ENCODE measurements around the gene NALCN. TPM values are rescaled to one million over a fixed set of nuclear protein-coding genes. Genes with fewer than 3 reads are reported as not detected.

NALCN gene
- total and polyA plus RNA-seq, 2 donors = 0.28 to 0.48 TPM

DNA sequence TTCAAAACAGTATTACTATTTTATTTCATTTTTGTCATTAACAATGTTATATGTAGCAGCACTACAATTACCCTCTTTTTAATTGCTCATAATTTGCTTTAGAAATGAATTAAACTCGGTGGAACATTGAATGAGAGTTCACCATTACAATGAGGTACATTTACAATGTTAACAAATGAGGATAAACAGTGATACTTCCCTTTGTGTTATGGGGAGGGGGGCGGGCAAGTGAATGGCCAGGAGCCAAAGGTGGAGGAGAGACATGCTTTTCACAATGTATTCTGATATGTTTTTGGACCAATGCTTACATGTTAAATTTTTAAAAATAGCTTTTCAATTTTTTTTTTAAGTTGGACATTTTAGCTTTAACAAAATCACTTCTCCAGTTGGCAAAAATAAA, 34.2 kb downstream of the NALCN start:
- no peaks in the 10 kb centered on the region for H3K4me1 ChIP-seq (ENCODE audit: control insufficient read depth in 2 of 2, insufficient read depth in 2 of 2, low read length in 2 of 2)
- H3K27me3 ChIP-seq (ENCODE audit: control insufficient read depth in 2 of 2, insufficient read depth in 1 of 2, low read length in 1 of 2) = no peaks in the 10 kb centered on the region

DNA sequence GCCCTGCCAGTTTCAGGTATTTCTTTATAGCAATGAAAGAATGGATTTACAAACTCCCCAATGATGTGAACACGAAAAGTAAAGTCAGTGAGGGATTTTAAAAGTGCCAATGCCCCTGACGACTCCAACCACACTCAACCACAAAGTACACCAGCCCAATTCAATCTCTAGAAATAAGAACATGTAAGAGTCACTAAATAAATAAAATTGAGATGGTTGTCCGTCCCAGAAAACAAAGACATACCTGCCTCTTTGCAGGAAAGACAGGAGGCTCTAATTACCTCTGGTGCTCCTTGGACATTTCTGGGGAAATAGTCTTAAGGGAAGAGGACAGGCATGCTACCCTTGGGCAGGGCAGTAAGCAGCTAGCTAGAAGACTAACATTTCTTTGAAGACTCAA, 55.8 kb downstream of the NALCN start:
- H3K4me1 ChIP-seq (ENCODE audit: control insufficient read depth in 2 of 2, insufficient read depth in 2 of 2, low read length in 2 of 2) = no peaks in the 10 kb centered on the region
- H3K27me3 ChIP-seq (ENCODE audit: control insufficient read depth in 2 of 2, insufficient read depth in 1 of 2, low read length in 1 of 2) = no peaks in the 10 kb centered on the region
- H3K27ac ChIP-seq (ENCODE audit: low read depth in 1 of 2, low read length in 1 of 2) = no peak overlapping the region
- no peak overlapping the region for H3K4me3 ChIP-seq (ENCODE audit: low read length in 2 of 2)
- WGBS = 79% methylated on average over 3 of the region's 3 CpGs
- no peaks in the 10 kb centered on the region for H3K36me3 ChIP-seq (ENCODE audit: control insufficient read depth in 2 of 2, insufficient read depth in 2 of 2, low read length in 1 of 2)
- DNase-seq (ENCODE audit: low read depth in 6 of 9, low spot score in 9 of 9) = no peak
- H3K9me3 ChIP-seq (ENCODE audit: control insufficient read depth in 2 of 2, insufficient read depth in 1 of 2, low read length in 1 of 2) = no peaks in the 10 kb centered on the region

More for the DNA sequence above, 34.2 kb downstream of the NALCN start:
- H3K4me3 ChIP-seq (ENCODE audit: low read length in 2 of 2) = no peak overlapping the region
- no peaks in the 10 kb centered on the region for H3K9me3 ChIP-seq (ENCODE audit: control insufficient read depth in 2 of 2, insufficient read depth in 1 of 2, low read length in 1 of 2)
- DNase-seq (ENCODE audit: low read depth in 6 of 9, low spot score in 9 of 9) = no peak
- WGBS = 36% methylated on average over 2 of the region's 2 CpGs
- H3K36me3 ChIP-seq (ENCODE audit: control insufficient read depth in 2 of 2, insufficient read depth in 2 of 2, low read length in 1 of 2) = no peaks in the 10 kb centered on the region
- H3K27ac ChIP-seq (ENCODE audit: low read depth in 1 of 2, low read length in 1 of 2) = no peak overlapping the region

DNA sequence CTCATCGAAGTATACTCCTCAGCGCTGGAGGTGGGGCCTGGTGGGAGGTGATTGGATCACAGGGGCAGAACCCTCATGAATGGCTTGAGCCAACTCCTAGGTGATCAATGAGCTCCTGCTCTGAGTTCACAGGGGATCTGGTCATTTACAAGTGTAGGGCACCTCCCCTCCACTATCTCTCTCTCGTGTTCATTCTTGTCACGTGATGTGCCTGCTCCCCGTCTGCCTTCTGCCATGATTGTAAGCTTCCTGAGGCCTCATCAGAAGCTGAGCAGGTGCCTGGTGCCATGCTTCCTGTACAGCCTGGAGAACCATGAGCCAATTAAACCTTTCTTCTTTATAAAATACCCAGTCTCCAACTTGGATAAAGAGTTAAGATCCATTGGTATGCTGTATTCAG, 61.4 kb downstream of the NALCN start:
- no peak overlapping the region for H3K4me3 ChIP-seq (ENCODE audit: low read length in 2 of 2)
- 93% methylated on average over 5 of the region's 5 CpGs for WGBS
- H3K27ac ChIP-seq (ENCODE audit: low read depth in 1 of 2, low read length in 1 of 2) = no peak overlapping the region
- H3K4me1 ChIP-seq (ENCODE audit: control insufficient read depth in 2 of 2, insufficient read depth in 2 of 2, low read length in 2 of 2) = no peaks in the 10 kb centered on the region
- no peak for DNase-seq (ENCODE audit: low read depth in 6 of 9, low spot score in 9 of 9)
- H3K27me3 ChIP-seq (ENCODE audit: control insufficient read depth in 2 of 2, insufficient read depth in 1 of 2, low read length in 1 of 2) = no peaks in the 10 kb centered on the region
- H3K36me3 ChIP-seq (ENCODE audit: control insufficient read depth in 2 of 2, insufficient read depth in 2 of 2, low read length in 1 of 2) = no peaks in the 10 kb centered on the region
- H3K9me3 ChIP-seq (ENCODE audit: control insufficient read depth in 2 of 2, insufficient read depth in 1 of 2, low read length in 1 of 2) = no peaks in the 10 kb centered on the region

DNA sequence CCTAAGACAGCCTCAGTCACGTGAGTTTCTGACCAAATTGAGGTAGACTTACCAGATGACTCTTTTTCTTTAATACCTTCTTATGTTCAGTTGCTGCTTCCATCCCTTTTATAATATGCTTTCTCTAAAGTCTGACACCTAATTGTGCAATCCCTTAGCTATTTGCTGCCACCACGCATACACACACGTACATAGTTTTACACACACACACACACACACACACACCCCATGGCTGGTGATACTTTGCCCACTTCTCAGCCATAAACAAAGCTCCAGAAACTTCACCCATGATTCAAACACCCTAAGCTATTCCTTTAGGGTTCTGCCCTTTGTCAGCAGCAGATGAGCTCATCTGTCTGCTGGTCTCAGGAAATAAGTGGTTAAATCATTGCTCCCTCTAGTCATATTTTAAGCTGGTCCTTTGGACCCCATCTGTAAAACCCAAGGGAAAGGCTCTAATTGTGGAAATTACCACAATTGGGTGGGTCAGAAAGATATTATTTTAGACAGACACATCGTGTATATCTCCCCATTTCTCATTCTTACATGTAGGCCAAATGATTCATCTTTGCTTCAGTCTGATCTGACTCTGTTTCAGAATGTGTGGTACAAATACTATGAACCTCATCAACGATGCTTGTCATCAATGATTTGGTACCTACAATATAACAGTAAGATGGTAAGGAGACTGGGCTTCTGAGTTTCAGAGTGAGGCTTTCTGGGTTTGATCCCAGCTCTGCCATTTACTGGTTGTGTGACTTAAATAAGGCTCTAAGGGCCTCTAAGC, 69.2 kb downstream of the NALCN start:
- H3K27me3 ChIP-seq (ENCODE audit: control insufficient read depth in 2 of 2, insufficient read depth in 1 of 2, low read length in 1 of 2) = no peaks in the 10 kb centered on the region
- 87% methylated on average over 5 of the region's 5 CpGs for WGBS

DNA sequence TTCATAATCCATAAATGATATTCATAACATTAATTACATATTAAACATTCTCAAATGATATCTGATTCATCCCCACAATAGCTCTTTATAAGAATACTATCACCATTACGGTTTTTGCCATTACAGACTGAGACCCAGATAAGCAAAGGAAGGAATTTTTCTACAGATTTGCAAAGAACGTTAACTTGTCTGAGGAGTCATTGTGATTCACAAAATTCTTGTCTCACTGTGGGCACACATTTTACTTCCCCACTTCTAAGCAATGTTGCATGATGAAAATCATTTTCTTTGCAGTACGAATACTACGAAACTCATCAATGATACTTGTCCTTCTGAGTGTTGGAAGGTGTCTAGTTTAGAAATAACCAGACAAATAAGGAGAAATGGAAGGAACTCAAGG, 70.1 kb downstream of the NALCN start:
- no peak for DNase-seq (ENCODE audit: low read depth in 6 of 9, low spot score in 9 of 9)
- whole genome bisulfite sequencing = 92% methylated on average over 4 of the region's 4 CpGs
- H3K4me3 ChIP-seq (ENCODE audit: low read length in 2 of 2) = no peak overlapping the region
- no peaks in the 10 kb centered on the region for H3K9me3 ChIP-seq (ENCODE audit: control insufficient read depth in 2 of 2, insufficient read depth in 1 of 2, low read length in 1 of 2)
- H3K36me3 ChIP-seq (ENCODE audit: control insufficient read depth in 2 of 2, insufficient read depth in 2 of 2, low read length in 1 of 2) = no peaks in the 10 kb centered on the region
- H3K27ac ChIP-seq (ENCODE audit: low read depth in 1 of 2, low read length in 1 of 2) = no peak overlapping the region
- H3K4me1 ChIP-seq (ENCODE audit: control insufficient read depth in 2 of 2, insufficient read depth in 2 of 2, low read length in 2 of 2) = no peaks in the 10 kb centered on the region
- H3K27me3 ChIP-seq (ENCODE audit: control insufficient read depth in 2 of 2, insufficient read depth in 1 of 2, low read length in 1 of 2) = no peaks in the 10 kb centered on the region

More for the DNA sequence above, 69.2 kb downstream of the NALCN start:
- no peak overlapping the region for H3K4me3 ChIP-seq (ENCODE audit: low read length in 2 of 2)
- H3K4me1 ChIP-seq (ENCODE audit: control insufficient read depth in 2 of 2, insufficient read depth in 2 of 2, low read length in 2 of 2) = no peaks in the 10 kb centered on the region
- DNase-seq (ENCODE audit: low read depth in 6 of 9, low spot score in 9 of 9) = no peak
- H3K27ac ChIP-seq (ENCODE audit: low read depth in 1 of 2, low read length in 1 of 2) = no peak overlapping the region
- no peaks in the 10 kb centered on the region for H3K36me3 ChIP-seq (ENCODE audit: control insufficient read depth in 2 of 2, insufficient read depth in 2 of 2, low read length in 1 of 2)
- no peaks in the 10 kb centered on the region for H3K9me3 ChIP-seq (ENCODE audit: control insufficient read depth in 2 of 2, insufficient read depth in 1 of 2, low read length in 1 of 2)

DNA sequence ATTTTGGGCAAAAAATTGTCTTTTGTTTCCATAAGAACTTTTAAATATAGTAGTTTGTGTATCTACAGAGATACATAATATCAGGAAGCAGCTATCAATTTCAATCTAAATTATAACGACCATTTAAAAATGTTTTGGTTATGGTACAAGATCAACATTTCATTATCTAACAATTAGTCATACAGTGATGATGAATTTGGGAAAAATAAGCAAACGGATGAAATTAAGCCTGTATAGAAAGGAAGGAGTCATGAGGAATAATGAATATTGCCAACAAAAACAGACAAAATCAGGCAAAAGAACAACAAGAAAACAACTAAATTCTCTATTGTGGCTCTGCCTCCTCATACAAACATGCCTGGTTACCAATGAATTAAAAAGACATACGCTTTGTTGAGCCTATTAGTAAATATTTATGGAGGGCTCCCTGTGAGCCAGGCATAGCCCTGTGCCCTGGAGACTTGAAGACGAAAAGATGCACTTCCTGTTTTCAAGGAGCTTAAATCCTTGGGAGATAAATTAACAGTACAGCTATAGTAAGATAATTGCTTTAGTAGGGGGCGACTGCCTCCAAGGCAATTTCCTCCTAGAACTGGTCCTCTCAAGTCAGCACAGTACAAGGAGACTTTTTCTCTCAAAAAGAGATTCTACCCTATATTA, 73.0 kb downstream of the NALCN start:
- WGBS = 71% methylated on average over 5 of the region's 5 CpGs
- Histone ChIP-seq H3K4me1 (ENCODE audit: control insufficient read depth in 2 of 2, insufficient read depth in 2 of 2, low read length in 2 of 2) (no peaks in the 10 kb centered on the region), H3K9me3 (ENCODE audit: control insufficient read depth in 2 of 2, insufficient read depth in 1 of 2, low read length in 1 of 2) (no peaks in the 10 kb centered on the region), H3K27me3 (ENCODE audit: control insufficient read depth in 2 of 2, insufficient read depth in 1 of 2, low read length in 1 of 2) (no peaks in the 10 kb centered on the region), H3K4me3 (ENCODE audit: low read length in 2 of 2) (no peak overlapping the region), H3K27ac (ENCODE audit: low read depth in 1 of 2, low read length in 1 of 2) (no peak overlapping the region), H3K36me3 (ENCODE audit: control insufficient read depth in 2 of 2, insufficient read depth in 2 of 2, low read length in 1 of 2) (no peaks in the 10 kb centered on the region)
- DNase-seq (ENCODE audit: low read depth in 6 of 9, low spot score in 9 of 9) = no peak

DNA sequence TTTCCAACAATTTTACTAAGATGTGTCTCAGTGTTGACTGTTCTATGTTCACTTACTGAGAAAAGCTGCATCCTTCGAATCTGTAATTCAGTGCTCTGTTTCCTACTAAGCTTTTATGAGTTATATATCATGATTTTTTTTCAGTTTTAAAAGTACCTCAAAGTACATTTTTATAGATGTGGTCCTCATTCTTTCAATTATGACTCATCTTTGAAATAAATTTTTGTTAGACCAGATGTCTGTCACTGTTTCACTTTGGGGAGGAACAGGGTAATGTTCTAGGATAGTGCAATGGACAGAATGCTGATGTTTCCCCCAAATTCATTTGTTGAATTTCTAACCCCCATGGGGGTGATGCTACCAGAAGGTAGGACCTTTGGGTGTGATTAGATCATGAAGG, 74.8 kb downstream of the NALCN start:
- Histone ChIP-seq H3K4me1 (ENCODE audit: control insufficient read depth in 2 of 2, insufficient read depth in 2 of 2, low read length in 2 of 2) (no peaks in the 10 kb centered on the region), H3K36me3 (ENCODE audit: control insufficient read depth in 2 of 2, insufficient read depth in 2 of 2, low read length in 1 of 2) (no peaks in the 10 kb centered on the region), H3K27ac (ENCODE audit: low read depth in 1 of 2, low read length in 1 of 2) (no peak overlapping the region), H3K27me3 (ENCODE audit: control insufficient read depth in 2 of 2, insufficient read depth in 1 of 2, low read length in 1 of 2) (no peaks in the 10 kb centered on the region), H3K4me3 (ENCODE audit: low read length in 2 of 2) (no peak overlapping the region), H3K9me3 (ENCODE audit: control insufficient read depth in 2 of 2, insufficient read depth in 1 of 2, low read length in 1 of 2) (no peaks in the 10 kb centered on the region)
- 92% methylated on average over 1 of the region's 1 CpG for WGBS
- no peak for DNase-seq (ENCODE audit: low read depth in 6 of 9, low spot score in 9 of 9)

DNA sequence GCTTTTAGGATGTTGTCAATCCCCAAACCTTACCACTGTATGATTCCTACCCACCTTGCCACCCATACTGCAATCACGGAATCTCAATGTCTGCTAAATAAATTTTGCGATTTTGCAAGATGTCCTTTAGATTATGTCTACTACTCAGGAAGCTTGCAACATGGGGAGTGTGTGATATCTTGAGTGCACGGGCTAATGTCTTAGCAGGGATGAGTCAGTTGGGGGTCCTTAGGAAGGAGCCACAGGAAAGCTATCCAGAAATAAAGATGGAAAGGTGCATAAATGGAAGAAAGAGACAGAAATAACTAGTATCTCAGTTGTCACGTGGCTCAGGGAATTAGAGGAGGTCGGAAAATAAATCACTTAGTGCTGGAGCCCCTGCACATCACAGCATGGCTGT, 77.1 kb downstream of the NALCN start:
- Histone ChIP-seq H3K27ac (ENCODE audit: low read depth in 1 of 2, low read length in 1 of 2) (no peak overlapping the region), H3K36me3 (ENCODE audit: control insufficient read depth in 2 of 2, insufficient read depth in 2 of 2, low read length in 1 of 2) (no peaks in the 10 kb centered on the region), H3K27me3 (ENCODE audit: control insufficient read depth in 2 of 2, insufficient read depth in 1 of 2, low read length in 1 of 2) (no peaks in the 10 kb centered on the region), H3K9me3 (ENCODE audit: control insufficient read depth in 2 of 2, insufficient read depth in 1 of 2, low read length in 1 of 2) (no peaks in the 10 kb centered on the region), H3K4me3 (ENCODE audit: low read length in 2 of 2) (no peak overlapping the region), H3K4me1 (ENCODE audit: control insufficient read depth in 2 of 2, insufficient read depth in 2 of 2, low read length in 2 of 2) (no peaks in the 10 kb centered on the region)
- no peak for DNase-seq (ENCODE audit: low read depth in 6 of 9, low spot score in 9 of 9)
- WGBS = 91% methylated on average over 5 of the region's 5 CpGs

DNA sequence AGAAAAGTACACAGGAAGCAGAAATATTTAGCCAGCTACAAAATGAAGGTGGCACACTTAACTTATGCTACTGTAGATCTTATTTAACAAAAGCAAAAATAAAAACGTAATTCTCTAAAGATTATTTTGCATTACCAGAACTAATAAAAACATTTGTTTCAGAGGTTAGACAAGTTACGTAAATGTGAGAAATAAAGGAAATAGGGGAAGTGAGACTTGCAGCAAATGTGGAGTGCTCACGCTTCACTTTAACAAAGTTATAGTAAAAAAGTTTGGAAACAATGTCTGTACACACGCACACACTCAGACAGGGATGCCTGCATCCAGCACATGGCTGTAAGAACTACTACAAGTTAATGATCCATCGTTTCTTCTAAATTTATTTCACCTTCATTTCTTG, 83.7 kb downstream of the NALCN start:
- Histone ChIP-seq H3K27ac (ENCODE audit: low read depth in 1 of 2, low read length in 1 of 2) (no peak overlapping the region), H3K4me1 (ENCODE audit: control insufficient read depth in 2 of 2, insufficient read depth in 2 of 2, low read length in 2 of 2) (no peaks in the 10 kb centered on the region), H3K4me3 (ENCODE audit: low read length in 2 of 2) (no peak overlapping the region), H3K36me3 (ENCODE audit: control insufficient read depth in 2 of 2, insufficient read depth in 2 of 2, low read length in 1 of 2) (no peaks in the 10 kb centered on the region), H3K9me3 (ENCODE audit: control insufficient read depth in 2 of 2, insufficient read depth in 1 of 2, low read length in 1 of 2) (no peaks in the 10 kb centered on the region), H3K27me3 (ENCODE audit: control insufficient read depth in 2 of 2, insufficient read depth in 1 of 2, low read length in 1 of 2) (no peaks in the 10 kb centered on the region)
- no peak for DNase-seq (ENCODE audit: low read depth in 6 of 9, low spot score in 9 of 9)
- WGBS = 88% methylated on average over 5 of the region's 5 CpGs

All from thymus (tissue), 11 donors.